ENCODE data around the gene RTN4RL2. TPM values are rescaled to one million over a fixed set of nuclear protein-coding genes. Genes with fewer than 3 reads are reported as not detected.
A peak's percentile ranks its signal among the peaks of the same experiment; 100 is the strongest.

The RTN4RL2 gene
- total RNA-seq, 1 experiment from 2014 or later, result 15.5 TPM

DNA sequence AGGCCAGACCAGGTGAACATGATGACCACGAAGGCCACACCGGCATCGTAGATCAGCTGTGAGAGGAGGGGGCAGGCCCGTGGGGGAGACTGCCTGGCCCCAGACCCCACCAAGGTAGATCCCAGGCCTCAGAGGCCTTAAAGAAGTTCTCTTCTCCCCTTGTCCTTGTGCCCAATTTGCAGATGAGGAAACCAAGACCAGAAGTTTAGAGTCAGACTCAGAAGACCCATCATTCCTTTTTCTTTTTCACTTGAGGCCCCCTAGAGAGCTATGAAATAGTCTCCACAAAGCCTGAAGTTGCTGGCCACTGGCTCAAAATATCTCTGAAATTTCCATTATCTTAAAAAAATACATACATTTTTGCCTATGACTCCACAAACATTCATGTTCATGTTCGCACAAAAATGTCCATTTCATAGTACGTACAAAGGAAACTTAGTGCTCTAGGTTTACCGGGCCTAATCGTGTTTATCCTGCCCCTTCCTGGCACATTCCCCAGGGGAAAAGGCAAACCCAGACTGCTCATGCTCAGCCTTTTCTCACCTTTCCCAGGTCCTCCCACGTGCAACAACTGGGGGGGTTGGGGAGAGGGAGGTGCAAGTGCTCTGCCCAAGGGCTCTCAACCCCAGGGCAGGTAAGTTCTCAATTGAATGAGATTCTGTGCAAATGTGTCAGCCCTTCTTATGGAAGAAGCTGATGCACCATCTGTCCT lies 35.9 kb downstream of the RTN4RL2 start (continued):
- TF ChIP-seq, protein P1, sequence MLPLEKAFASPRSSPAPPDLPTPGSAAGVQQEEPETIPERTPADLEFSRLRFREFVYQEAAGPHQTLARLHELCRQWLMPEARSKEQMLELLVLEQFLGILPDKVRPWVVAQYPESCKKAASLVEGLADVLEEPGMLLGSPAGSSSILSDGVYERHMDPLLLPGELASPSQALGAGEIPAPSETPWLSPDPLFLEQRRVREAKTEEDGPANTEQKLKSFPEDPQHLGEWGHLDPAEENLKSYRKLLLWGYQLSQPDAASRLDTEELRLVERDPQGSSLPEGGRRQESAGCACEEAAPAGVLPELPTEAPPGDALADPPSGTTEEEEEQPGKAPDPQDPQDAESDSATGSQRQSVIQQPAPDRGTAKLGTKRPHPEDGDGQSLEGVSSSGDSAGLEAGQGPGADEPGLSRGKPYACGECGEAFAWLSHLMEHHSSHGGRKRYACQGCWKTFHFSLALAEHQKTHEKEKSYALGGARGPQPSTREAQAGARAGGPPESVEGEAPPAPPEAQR (CRISPR knock-in tag; IDR thresholded peaks at IDR 0.05), result no peak
- no peak for TF ChIP-seq ZNF396 (CRISPR knock-in tag; IDR thresholded peaks at IDR 0.05; ENCODE audit: borderline replicate concordance)
- TF ChIP-seq, protein P2, sequence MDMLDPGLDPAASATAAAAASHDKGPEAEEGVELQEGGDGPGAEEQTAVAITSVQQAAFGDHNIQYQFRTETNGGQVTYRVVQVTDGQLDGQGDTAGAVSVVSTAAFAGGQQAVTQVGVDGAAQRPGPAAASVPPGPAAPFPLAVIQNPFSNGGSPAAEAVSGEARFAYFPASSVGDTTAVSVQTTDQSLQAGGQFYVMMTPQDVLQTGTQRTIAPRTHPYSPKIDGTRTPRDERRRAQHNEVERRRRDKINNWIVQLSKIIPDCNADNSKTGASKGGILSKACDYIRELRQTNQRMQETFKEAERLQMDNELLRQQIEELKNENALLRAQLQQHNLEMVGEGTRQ (CRISPR knock-in tag; IDR thresholded peaks at IDR 0.05), result no peak
- TF ChIP-seq, protein P3, sequence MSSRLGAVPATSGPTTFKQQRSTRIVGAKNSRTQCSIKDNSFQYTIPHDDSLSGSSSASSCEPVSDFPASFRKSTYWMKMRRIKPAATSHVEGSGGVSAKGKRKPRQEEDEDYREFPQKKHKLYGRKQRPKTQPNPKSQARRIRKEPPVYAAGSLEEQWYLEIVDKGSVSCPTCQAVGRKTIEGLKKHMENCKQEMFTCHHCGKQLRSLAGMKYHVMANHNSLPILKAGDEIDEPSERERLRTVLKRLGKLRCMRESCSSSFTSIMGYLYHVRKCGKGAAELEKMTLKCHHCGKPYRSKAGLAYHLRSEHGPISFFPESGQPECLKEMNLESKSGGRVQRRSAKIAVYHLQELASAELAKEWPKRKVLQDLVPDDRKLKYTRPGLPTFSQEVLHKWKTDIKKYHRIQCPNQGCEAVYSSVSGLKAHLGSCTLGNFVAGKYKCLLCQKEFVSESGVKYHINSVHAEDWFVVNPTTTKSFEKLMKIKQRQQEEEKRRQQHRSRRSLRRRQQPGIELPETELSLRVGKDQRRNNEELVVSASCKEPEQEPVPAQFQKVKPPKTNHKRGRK (CRISPR knock-in tag; IDR thresholded peaks at IDR 0.05; ENCODE audit: borderline replicate concordance), result no peak
- no peak for TF ChIP-seq HMGA2 (CRISPR knock-in tag; IDR thresholded peaks at IDR 0.05)
- TF ChIP-seq SP1 (CRISPR knock-in tag; conservative IDR thresholded peaks at IDR 0.05), result no peak
- no peak for TF ChIP-seq ELF4 (CRISPR knock-in tag; IDR thresholded peaks at IDR 0.05; ENCODE audit: low read depth)
- TF ChIP-seq, protein P4, sequence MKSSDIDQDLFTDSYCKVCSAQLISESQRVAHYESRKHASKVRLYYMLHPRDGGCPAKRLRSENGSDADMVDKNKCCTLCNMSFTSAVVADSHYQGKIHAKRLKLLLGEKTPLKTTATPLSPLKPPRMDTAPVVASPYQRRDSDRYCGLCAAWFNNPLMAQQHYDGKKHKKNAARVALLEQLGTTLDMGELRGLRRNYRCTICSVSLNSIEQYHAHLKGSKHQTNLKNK (CRISPR knock-in tag; IDR thresholded peaks at IDR 0.05), result no peak
- TF ChIP-seq FOXP1 (CRISPR knock-in tag; IDR thresholded peaks at IDR 0.05; ENCODE audit: borderline replicate concordance), result no peak
- TF ChIP-seq GRHL2 (CRISPR knock-in tag; IDR thresholded peaks at IDR 0.05; ENCODE audit: insufficient replicate concordance, severe bottlenecking), result no peak
- no peak for TF ChIP-seq ZNF138 (CRISPR knock-in tag; conservative IDR thresholded peaks at IDR 0.05)
- no peak for TF ChIP-seq OVOL2 (CRISPR knock-in tag; IDR thresholded peaks at IDR 0.05; ENCODE audit: borderline replicate concordance)
- TF ChIP-seq, protein P5, sequence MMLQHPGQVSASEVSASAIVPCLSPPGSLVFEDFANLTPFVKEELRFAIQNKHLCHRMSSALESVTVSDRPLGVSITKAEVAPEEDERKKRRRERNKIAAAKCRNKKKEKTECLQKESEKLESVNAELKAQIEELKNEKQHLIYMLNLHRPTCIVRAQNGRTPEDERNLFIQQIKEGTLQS (CRISPR knock-in tag; conservative IDR thresholded peaks at IDR 0.05), result no peak

DNA sequence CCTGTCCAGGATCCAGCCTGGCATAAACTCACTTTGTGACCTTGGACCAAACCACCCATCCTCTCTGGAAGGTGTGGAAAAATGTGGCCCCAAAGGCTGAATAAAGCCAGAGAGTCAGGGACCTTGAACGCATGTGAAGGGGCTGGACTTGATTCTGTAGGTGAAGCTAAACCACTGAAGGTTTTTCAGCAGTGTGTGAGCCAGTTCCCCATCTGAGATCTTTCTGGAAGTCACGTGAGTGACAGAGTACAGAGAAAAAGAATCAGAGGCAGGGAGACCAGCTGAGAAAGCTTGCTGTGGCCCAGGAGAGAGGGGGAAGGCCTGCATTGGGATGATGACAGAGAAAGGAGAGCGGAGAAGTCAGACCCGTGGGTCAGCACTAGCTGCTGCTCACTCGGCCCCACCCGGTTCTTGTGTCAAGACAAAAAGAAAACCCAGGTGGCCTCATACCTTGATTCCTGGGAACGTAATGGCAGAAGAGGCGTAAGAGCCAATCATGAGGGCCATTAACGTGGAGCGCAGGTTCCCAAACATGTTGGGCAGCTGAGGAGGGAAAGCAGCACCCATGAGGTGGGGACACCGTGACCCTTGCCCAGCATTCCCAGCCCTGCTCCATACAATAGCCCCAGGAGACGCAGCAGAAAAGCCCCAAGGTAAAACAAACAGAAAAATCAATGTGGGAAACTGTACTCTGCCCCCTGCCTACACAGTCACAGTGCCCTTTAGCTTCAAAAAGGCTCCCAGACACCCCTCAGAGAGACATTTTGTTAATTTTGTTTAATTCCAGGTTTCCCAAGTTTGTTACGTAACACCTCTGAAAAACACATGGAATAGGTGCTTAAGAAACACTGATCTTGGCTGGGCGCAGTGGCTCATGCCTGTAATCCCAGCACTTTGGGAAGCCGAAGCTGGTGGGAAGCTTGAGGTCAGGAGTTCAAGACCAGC lies 37.2 kb downstream of the RTN4RL2 start:
- H3K27me3 Mint-ChIP-seq (ENCODE audit: low read depth), result no peaks in the 10 kb centered on the region; the same call in 1 of the 2 replicates
- TF ChIP-seq, protein P6, sequence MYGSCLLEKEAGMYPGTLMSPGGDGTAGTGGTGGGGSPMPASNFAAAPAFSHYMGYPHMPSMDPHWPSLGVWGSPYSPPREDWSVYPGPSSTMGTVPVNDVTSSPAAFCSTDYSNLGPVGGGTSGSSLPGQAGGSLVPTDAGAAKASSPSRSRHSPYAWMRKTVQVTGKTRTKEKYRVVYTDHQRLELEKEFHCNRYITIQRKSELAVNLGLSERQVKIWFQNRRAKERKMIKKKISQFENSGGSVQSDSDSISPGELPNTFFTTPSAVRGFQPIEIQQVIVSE (CRISPR knock-in tag; IDR thresholded peaks at IDR 0.05; ENCODE audit: borderline replicate concordance), result no peak
- TF ChIP-seq FOXP1 (CRISPR knock-in tag; IDR thresholded peaks at IDR 0.05; ENCODE audit: borderline replicate concordance), result no peak
- peak; percentile 76 for TF ChIP-seq GABPB1 (CRISPR knock-in tag; IDR thresholded peaks at IDR 0.05)
- TF ChIP-seq, protein P2 (CRISPR knock-in tag; IDR thresholded peaks at IDR 0.05), result no peak
- no peak for TF ChIP-seq SOX15 (CRISPR knock-in tag; IDR thresholded peaks at IDR 0.05)
- no peak for TF ChIP-seq JUN (CRISPR knock-in tag; IDR thresholded peaks at IDR 0.05)
- no peak for TF ChIP-seq OVOL2 (CRISPR knock-in tag; IDR thresholded peaks at IDR 0.05; ENCODE audit: borderline replicate concordance)
- H3K4me3 Mint-ChIP-seq, result no peak overlapping the region
- ATAC-seq (no peak), DNase-seq (ENCODE audit: low spot score) (no peak)
- H3K27ac Mint-ChIP-seq, result no peak overlapping the region
- no peaks in the 10 kb centered on the region for H3K9me3 Mint-ChIP-seq
- ChIA-PET CTCF (interaction anchor here (1.0 to 2.1 kb wide), 5 partner anchors 15 to 66 kb away, joined by 3 to 5 read pairs (median 5); no protein-coding TSS in a partner anchor), POLR2A (no interaction called here)
- H3K36me3 Mint-ChIP-seq, result peaks cover 15% of the 10 kb centered on the region
- H3K4me1 Mint-ChIP-seq, result peaks cover 38% of the 10 kb centered on the region

Data from WTC11 (cell line).